HCT116 (cell line): Measurements from ENCODE around the gene CSRP3.

ENCODE experiments used
- CTCF ChIP-seq, 3 experiments: fragments of 200-600 bp in 1 of 3; sonication (generic) in 1 of 3; IDR thresholded peaks in 2 of 3; conservative IDR thresholded peaks in 1 of 3; 2 replicates each; pipeline ENCODE4 v1.5.1; 2012 to 2017; ENCODE audit warnings: low read depth in 2 of 3, low read length in 2 of 3, antibody characterized with exemption in 1 of 3, borderline replicate concordance in 1 of 3, control low read depth in 1 of 3, mild to moderate bottlenecking in 1 of 3, mixed read lengths in 1 of 3, mixed run types in 1 of 3, moderate library complexity in 1 of 3; ENCODE audit not compliant: insufficient read depth in 1 of 3
- EZH2phosphoT487 ChIP-seq: fragments of 200-600 bp; IDR thresholded peaks from 2 replicates; pipeline ENCODE4 v1.6.1; 2018; ENCODE audit warnings: antibody characterized with exemption, borderline replicate concordance
- JUND ChIP-seq: IDR thresholded peaks from 2 replicates; pipeline ENCODE4 v1.6.1; 2012
- POLR2A ChIP-seq: IDR thresholded peaks from 2 replicates; pipeline ENCODE4 v1.7.0; 2011; ENCODE audit warnings: borderline replicate concordance; ENCODE audit not compliant: insufficient read depth, insufficient read length; ENCODE audit errors: extremely low read depth
- REST ChIP-seq: IDR thresholded peaks from 2 replicates; pipeline ENCODE4 v1.6.1; 2012; ENCODE audit warnings: low read depth
- SRF ChIP-seq: IDR thresholded peaks from 2 replicates; pipeline ENCODE4 v1.6.1; 2012; ENCODE audit warnings: low read depth
- ZNF274 ChIP-seq: fragments of 200-500 bp; sonication (Bioruptor generic); IDR thresholded peaks from 2 replicates; pipeline ENCODE4 v1.6.1; 2014; ENCODE audit warnings: mild to moderate bottlenecking, low read depth, low read length, inconsistent platforms

GRCh38 chr11:19187833-19188258 is 13.9 kb downstream of the CSRP3 start:
- TF ChIP-seq CTCF (IDR thresholded peaks at IDR 0.05 in 2 of 3, conservative IDR thresholded peaks at IDR 0.05 in 1 of 3; ENCODE audit: borderline replicate concordance in 1 of 3, insufficient read depth in 1 of 3, low read depth in 2 of 3, low read length in 2 of 3) (no peak), REST (no peak), SRF (no peak), POLR2A (no peak), ZNF274 (no peak), JUND (no peak), EZH2phosphoT487 (no peak)
